IPS-18a (cell line): ENCODE data around the gene TRNT1.

Experiments used
- H3K27ac ChIP-seq: one replicate; pipeline ENCODE4 v1.5.1; 2013; ENCODE audit warnings: low read length
- H3K27me3 ChIP-seq: one replicate; pipeline ENCODE4 v1.6.1; 2013; ENCODE audit warnings: mild to moderate bottlenecking, low read length; ENCODE audit not compliant: control insufficient read depth, insufficient read depth
- H3K36me3 ChIP-seq: one replicate; pipeline ENCODE4 v1.6.1; 2013; ENCODE audit warnings: low read depth, low read length; ENCODE audit not compliant: control insufficient read depth
- H3K4me1 ChIP-seq: one replicate; pipeline ENCODE4 v1.6.1; 2013; ENCODE audit warnings: low read depth, low read length; ENCODE audit not compliant: control insufficient read depth
- H3K4me3 ChIP-seq: one replicate; pipeline ENCODE4 v1.5.1; 2013; ENCODE audit warnings: low read length
- H3K9ac ChIP-seq: one replicate; pipeline ENCODE4 v1.6.1; 2013; ENCODE audit warnings: mild to moderate bottlenecking, low read length, moderate library complexity
- H3K9me3 ChIP-seq: one replicate; pipeline ENCODE4 v1.6.1; 2013; ENCODE audit warnings: low read depth, low read length; ENCODE audit not compliant: control insufficient read depth

TRNT1 gene

GRCh38 chr3:3126477-3127431 lies at the start of gene TRNT1:
TSS of gene TRNT1 (plus strand) at chr3:3126940. CDS start at chr3:3129041, 2,101 bp downstream.
- Histone ChIP-seq H3K4me1 (peaks cover 6% of the 10 kb centered on the region), H3K27ac (peak within 1 kb of the TSS; percentile 82), H3K36me3 (peaks cover 22% of the 10 kb centered on the region), H3K9me3 (no peaks in the 10 kb centered on the region), H3K9ac (peak within 1 kb of the TSS; percentile 96), H3K4me3 (peak within 1 kb of the TSS; percentile 84), H3K27me3 (no peaks in the 10 kb centered on the region)

DNA sequence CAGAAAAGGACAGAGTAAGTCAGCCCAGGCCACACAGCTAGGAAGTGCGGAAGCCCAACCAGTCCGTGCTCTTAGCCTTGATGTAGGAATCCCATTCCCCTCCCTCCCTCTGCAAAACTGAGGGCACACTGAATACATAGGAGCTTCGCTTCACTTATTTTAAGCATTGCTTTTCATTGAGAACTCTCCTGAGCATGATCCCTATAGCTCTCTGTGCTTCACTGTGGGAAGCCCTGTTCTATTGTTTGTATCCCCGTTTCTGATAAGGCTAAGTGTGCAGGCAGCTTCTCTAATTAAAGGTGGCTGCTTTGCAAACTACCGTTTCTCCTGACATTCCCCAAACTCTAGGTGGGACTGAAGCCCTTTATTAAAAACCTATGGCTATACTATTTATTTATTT lies 46.4 kb upstream of the TRNT1 start:
- H3K9ac ChIP-seq = no peak overlapping the region
- H3K9me3 ChIP-seq = no peaks in the 10 kb centered on the region
- H3K27ac ChIP-seq = no peak overlapping the region
- H3K27me3 ChIP-seq = no peaks in the 10 kb centered on the region
- no peak overlapping the region for H3K4me3 ChIP-seq
- H3K36me3 ChIP-seq = no peaks in the 10 kb centered on the region
- peaks cover 13% of the 10 kb centered on the region for H3K4me1 ChIP-seq

- H3K27me3 ChIP-seq = no peaks in the 10 kb centered on the region
Observed at GRCh38 chr3:3081381-3082233, 45.1 kb upstream of the TRNT1 start.

DNA sequence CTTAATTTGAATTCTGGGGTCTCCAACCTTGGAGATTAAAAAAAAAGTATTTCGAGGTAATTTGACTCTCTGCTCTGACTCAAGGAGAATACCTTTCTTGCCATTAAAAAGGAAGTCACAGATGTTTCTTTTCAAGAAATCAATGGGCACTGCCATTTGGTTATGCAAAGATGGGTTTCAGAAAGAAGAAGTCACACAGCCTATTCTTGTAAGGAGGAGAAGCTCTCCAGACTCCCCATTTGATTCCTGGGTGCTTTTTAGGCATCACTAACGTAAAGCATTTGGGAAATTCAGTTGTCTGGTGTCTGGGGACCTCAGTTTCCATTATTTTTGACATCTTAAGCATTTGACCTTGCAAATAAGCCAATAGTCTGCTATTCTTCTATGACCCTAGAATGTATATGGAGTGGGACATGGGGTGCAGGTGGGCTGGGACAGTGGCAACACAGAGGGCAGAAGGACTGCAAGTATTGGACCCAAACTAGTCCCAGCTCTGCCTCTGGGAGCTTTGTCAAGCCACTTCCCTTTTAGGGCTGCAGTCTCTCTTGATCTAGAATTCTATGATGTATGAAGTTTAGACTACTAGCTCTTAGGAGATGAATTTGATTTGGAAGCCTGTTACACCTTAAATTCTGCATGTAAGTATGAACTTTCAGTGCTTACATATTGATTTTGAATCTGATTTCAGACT lies 44.4 kb upstream of the TRNT1 start:
- H3K4me3 ChIP-seq = no peak overlapping the region
- peaks cover 13% of the 10 kb centered on the region for H3K4me1 ChIP-seq
- H3K36me3 ChIP-seq = no peaks in the 10 kb centered on the region
- no peak overlapping the region for H3K27ac ChIP-seq
- H3K9ac ChIP-seq = no peak overlapping the region
- H3K9me3 ChIP-seq = no peaks in the 10 kb centered on the region
- no peaks in the 10 kb centered on the region for H3K27me3 ChIP-seq

More at GRCh38 chr3:3081381-3082233, 45.1 kb upstream of the TRNT1 start:
- no peaks in the 10 kb centered on the region for H3K36me3 ChIP-seq
- no peak overlapping the region for H3K27ac ChIP-seq
- H3K4me3 ChIP-seq = no peak overlapping the region
- no peak overlapping the region for H3K9ac ChIP-seq
- H3K4me1 ChIP-seq = peaks cover 13% of the 10 kb centered on the region
- no peaks in the 10 kb centered on the region for H3K9me3 ChIP-seq

- H3K27me3 ChIP-seq = no peaks in the 10 kb centered on the region
- H3K4me3 ChIP-seq = no peak overlapping the region
- no peaks in the 10 kb centered on the region for H3K36me3 ChIP-seq
- H3K9me3 ChIP-seq = no peaks in the 10 kb centered on the region
- H3K4me1 ChIP-seq = peaks cover 13% of the 10 kb centered on the region
- H3K27ac ChIP-seq = no peak overlapping the region
- H3K9ac ChIP-seq = no peak overlapping the region
Observed at GRCh38 chr3:3084890-3085289, 41.9 kb upstream of the TRNT1 start.

GRCh38 chr3:3085782-3086181 lies 41.0 kb upstream of the TRNT1 start:
- Histone ChIP-seq H3K27me3 (no peaks in the 10 kb centered on the region), H3K27ac (no peak overlapping the region), H3K4me3 (no peak overlapping the region), H3K9ac (no peak overlapping the region), H3K4me1 (peaks cover 10% of the 10 kb centered on the region), H3K9me3 (no peaks in the 10 kb centered on the region), H3K36me3 (no peaks in the 10 kb centered on the region)

DNA sequence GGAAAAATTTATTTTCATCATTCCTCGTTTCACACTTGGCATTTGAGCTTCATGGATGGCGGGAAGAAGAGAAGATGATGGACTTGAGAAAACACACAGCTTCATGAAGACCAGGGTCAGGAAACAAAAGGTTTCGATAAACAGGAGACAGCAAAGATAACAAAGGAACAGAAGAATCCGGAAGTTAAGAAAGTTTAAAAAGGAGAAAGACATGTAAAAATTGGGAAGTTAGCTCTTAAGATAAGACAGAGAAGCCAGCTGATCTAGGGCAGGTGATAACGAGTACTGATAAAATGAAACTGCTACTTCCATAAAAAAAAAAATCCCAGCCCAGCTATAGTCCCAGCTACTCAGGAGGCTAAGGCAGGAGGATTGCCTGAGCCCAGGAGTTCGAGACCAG lies 40.5 kb upstream of the TRNT1 start:
- no peak overlapping the region for H3K4me3 ChIP-seq
- no peak overlapping the region for H3K27ac ChIP-seq
- H3K4me1 ChIP-seq = peaks cover 9% of the 10 kb centered on the region

DNA sequence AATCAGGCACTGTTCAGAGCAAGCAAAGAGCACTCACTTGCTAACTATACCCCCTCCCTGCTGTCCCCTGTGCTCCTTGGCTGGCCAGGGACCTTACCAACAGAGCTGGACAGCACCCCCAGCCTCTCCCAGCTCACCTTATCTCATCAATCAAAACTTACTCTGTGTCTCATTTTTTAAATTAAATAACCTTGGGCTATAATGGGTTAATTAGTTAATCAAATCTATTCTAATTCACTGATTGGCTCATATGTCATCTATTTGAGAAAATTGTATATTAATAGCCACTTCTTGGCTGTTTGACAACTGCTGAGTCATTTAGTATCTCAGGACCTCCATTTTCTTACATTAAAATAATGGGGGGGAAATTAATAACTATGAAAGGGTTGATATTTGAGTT lies 39.5 kb upstream of the TRNT1 start:
- Histone ChIP-seq H3K9me3 (no peaks in the 10 kb centered on the region), H3K36me3 (no peaks in the 10 kb centered on the region), H3K27ac (no peak overlapping the region), H3K4me1 (peaks cover 7% of the 10 kb centered on the region), H3K4me3 (no peak overlapping the region), H3K9ac (no peak overlapping the region), H3K27me3 (no peaks in the 10 kb centered on the region)

More for the DNA sequence above, 40.5 kb upstream of the TRNT1 start:
- Histone ChIP-seq H3K9me3 (no peaks in the 10 kb centered on the region), H3K9ac (no peak overlapping the region), H3K27me3 (no peaks in the 10 kb centered on the region), H3K36me3 (no peaks in the 10 kb centered on the region)

DNA sequence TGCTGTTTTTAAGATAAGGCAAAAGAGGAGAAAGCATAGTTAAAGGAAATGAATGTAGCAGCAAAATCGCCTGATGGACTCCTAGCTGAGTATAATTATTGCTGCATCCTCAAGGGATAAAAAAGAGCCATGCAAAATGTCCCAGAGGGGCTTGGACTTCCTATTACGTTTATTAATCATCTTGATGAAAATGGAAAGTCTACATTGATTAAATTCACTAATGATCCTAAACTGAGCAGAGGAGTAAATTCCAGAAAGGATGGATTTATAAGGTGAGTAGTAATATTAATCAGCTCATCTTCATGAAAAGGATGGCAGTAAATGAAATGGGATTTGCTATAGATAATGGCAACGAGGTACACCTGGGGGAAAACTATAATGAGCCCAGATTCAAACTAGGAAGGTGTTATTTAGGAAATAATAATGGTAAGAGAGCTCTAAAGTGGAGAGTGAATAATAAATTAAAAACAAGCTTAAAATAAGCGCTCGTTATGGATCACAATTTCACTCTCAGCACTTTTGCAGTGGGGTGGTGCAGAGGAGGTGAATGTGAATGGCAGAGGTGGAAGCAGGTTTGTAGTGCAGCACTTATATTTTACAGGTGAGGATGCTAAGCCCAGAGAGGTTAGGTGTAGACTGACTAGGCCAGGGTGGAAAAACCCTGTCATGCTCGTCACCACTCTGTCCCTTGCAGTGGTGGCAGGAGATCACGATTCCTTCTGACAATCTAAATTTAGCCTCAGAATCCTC lies 38.8 kb upstream of the TRNT1 start:
- H3K27me3 ChIP-seq = no peaks in the 10 kb centered on the region
- H3K27ac ChIP-seq = no peak overlapping the region
- H3K36me3 ChIP-seq = no peaks in the 10 kb centered on the region
- no peak overlapping the region for H3K9ac ChIP-seq
- H3K4me1 ChIP-seq = peaks cover 2% of the 10 kb centered on the region
- H3K4me3 ChIP-seq = no peak overlapping the region
- no peaks in the 10 kb centered on the region for H3K9me3 ChIP-seq

DNA sequence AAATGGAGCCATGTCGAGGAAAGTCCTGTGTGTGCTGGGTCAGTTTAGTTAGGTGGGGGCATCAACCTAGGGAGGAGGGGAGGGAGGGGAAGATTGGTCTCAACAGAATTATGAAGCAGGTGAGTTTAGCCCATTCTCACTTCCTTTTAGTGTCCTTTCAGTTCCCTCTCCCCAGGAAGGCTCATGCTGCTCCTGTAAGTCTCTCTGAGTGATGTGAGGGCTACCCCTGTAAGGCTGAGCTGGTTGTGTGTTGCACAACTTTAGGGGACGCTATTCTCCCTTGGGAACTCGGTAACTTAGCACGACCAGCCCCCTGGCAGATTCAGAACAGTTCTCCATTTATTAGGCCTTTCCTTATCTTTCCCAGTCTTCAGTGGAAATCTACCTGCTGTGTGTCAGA lies 37.7 kb upstream of the TRNT1 start:
- no peak overlapping the region for H3K9ac ChIP-seq
- H3K36me3 ChIP-seq = no peaks in the 10 kb centered on the region
- H3K4me3 ChIP-seq = no peak overlapping the region
- no peaks in the 10 kb centered on the region for H3K27me3 ChIP-seq
- H3K27ac ChIP-seq = no peak overlapping the region
- no peaks in the 10 kb centered on the region for H3K9me3 ChIP-seq
- no peaks in the 10 kb centered on the region for H3K4me1 ChIP-seq
